Left hindlimb (tissue), 1 donor: ENCODE results near the gene COX5B.
"Not testable (repeated sequence)": the region's sequence is repeated elsewhere in the genome, so short reads cannot be mapped to it uniquely, and the experiment has no call there.

Experiments
- DNase-seq: peaks from one replicate; pipeline ENCODE4 v3.0.0-alpha.2; 2018

Gene COX5B, protein sequence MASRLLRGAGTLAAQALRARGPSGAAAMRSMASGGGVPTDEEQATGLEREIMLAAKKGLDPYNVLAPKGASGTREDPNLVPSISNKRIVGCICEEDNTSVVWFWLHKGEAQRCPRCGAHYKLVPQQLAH

DNA sequence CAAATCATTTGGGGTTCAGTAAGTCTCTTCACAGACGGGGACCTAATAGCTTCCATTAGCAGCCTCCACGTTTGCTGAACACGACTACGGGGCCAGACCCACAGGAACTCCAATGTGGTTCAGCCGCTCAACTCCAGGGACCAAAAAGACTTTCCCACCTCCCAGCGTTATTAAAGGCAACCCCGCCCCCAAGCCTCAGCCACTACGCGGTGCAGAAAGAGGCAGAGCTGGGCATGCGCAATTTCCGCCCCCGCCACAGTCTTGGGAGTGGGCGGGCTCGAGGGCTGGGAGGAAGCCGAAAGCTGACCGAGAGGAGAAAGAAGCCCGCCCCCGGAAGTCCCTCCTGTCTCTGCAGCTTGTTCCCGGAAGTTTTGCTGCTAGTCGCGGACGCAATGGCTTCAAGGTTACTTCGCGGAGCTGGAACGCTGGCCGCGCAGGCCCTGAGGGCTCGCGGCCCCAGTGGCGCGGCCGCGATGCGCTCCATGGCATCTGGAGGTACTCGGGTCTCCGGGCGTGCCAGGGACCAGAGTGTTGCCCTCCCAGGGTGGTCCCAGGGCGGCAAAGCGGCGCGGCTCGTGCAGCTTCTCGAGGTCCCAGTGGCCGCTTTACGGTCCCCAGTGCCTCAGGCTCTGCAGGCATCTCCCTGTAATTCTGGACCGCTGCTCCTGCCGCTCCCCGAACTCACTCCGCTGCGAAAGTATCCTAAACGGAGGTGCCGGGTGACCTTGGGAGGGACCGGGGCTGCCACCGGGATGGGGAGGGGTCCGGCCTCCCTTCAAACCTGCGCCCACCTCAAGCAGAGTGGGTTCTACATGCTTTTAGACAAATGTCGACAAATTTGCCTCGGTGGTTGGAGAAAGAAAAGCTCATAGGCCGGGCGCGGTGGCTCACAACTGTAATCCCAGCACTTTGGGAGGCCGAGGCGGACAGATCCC lies at the start of gene COX5B:
TSS of gene COX5B (plus strand) at position 368 of the 935 bp plus-strand sequence. CDS start at position 393, 25 bp downstream.
- DNase-seq = peak; percentile 99

DNA sequence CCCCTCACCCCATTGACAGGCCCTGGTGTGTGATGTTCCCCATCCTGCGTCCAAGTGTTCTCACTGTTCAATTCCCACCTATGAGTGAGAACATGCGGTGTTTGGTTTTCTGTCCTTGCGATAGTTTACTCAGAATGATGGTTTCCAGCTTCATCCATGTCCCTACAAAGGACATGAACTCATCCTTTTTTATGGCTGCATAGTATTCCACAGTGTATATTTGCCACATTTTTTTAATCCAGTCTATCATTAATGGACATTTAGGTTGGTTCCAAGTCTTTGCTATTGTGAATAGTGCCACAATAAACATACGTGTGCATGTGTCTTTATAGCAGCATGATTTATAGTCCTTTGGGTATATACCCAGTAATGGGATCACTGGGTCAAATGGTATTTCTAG lies 49.7 kb upstream of the COX5B start:
- DNase-seq = not testable (repeated sequence)

DNA sequence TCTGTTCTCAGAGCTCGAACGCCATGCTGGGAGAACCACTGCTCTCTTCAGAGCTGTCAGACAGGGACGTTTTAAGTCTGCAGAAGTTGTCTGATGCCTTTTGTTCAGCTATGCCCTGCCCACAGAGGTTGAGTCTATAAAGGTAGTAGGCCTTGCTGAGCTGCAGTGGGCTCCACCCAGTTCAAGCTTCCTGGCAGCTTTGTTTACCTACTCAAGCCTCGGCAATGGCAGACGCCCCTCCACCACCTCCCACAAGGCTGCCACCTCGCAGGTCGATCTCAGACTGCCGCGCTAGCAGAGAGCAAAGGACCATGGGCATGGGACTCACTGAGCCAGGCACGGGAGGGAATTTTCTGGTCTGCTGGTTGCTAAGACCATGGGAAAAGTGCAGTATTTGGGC lies 44.3 kb upstream of the COX5B start:
- DNase-seq = not testable (repeated sequence)

DNA sequence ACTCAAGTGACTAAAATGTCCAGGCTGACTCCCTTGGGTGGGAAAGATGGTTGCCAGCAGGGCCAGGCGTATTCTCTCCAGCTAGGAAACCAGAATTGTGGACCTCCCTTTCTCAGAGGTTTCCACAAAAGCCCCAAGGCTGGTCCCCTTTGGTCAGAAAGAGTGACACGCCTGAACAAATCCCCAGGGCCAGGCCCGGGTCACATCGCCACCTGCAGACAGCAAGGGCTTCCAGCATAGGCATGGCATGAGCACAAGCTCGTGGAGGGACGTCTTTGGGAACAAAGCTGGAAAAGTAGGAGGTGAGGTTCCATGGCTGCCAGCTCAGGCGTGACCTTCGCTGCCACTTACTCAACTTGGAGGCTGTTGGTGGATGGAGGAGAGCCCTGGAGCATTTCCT lies 40.8 kb upstream of the COX5B start:
- DNase-seq = not testable (repeated sequence)

DNA sequence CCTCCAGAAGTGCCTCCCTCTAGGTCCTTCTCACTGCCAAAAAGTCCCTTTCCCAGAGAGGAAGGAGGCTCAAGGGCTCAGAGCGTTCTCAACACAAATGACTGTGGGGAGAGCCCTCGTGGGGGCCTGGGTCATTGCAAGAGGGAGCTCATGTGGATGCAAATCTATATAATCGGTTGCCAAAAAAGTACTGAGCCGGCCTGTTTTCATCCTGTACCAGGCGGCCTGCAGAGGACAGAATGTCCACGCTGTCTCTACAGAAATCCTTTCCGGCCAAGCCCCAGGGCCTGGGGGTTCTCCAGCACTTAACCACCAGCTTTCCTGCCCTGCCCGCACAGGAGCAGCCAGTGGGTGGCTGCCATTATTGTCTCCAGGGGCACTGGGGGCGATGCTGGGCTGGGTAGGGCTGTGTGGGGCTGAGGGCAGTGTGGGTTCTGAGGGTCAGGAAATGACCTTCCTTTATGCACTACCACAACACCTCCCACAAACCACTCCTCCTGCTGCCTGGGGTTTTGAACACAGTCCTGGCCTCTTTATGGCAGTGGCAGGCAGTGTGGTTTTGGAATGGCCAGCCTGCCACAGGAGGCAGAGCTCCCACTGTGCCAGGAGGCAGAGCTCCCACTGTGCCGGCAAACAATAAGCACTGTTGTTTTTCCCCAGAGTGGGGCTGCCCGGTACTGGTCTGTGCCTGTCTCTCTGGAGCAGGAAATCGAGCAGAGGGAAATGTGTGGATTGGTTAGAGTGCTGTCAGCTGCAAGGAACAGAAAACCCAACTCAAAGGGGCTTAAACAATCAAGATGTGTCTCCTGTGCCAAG lies 40.1 kb upstream of the COX5B start:
- DNase-seq = not testable (repeated sequence)

DNA sequence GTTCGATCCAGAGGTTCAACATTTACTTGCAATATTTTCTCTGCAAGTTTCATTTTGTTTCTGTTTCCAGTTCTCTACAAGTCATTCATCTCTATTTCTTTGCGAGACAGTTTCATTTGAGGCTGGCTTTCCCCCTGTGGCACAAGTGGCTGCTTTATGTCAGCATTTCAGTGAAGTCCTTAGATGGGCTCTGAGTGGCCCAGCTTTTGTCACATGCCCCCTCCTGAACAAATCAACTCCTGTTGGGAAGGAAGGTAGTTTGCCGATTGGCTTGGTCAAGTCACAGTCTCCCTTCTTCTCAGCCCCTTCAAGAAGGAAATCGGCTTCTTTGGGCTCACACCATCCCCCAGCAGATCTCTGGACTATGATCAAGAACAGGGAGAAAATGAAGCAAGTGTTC lies 37.1 kb upstream of the COX5B start:
- not testable (repeated sequence) for DNase-seq

DNA sequence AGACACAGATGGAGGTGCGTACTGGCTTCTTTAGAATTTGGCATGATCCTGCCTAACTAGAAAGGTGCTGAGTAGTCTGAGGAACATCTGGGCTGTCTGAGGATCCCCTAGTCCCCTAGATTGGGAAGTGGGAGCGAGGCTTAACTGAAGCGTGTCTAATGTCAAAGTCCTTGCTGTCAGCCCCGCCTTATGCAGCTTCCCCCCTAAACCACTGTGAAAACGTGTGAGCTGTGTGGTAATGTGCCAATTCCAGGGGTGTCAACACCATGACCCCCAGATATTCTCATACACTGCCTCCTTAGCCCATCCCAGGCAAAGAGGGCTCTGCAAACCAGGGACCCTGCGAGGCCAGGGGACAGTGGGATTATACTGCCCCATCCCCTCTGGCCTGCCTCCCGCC lies 34.0 kb upstream of the COX5B start:
- not testable (repeated sequence) for DNase-seq

DNA sequence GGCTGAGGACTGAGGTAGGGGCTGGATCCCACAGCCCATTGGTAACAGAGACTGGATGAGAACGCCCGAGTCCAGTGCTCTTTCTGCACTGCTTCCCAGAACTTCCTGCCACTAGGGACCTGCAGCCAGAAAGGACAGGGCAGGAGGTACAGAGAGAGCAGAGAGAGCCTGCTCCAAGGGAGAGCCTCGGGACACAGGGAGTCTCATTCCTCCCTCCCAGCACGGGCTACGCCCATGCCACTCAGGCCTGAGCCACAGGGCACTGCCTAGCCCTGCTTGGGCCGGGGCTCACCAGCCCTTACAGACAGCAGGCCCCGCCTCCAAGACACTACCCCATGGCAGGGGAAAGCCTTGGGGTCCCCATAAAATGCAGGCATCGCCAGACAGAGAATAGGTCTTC lies 30.1 kb upstream of the COX5B start:
- not testable (repeated sequence) for DNase-seq

DNA sequence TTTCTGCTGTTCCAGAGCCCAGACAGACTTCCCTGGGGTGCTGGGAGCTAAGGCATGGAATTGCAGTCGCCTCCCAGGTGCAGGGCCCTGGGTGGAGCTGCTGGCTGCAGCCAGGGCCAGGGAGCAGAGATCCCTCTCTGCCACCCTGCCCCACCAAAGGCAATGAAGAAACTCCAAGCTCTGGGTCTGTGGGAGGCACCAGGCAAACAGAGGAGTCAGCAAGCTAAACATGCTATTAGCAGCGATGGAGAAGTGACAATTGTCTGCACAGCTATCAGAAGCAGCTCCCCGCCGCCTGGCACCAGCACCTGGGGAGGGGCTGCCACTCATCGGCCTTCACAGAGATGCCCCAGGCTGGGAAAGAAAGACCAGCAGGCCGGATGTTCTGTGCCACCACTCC lies 28.0 kb upstream of the COX5B start:
- no peak for DNase-seq

DNA sequence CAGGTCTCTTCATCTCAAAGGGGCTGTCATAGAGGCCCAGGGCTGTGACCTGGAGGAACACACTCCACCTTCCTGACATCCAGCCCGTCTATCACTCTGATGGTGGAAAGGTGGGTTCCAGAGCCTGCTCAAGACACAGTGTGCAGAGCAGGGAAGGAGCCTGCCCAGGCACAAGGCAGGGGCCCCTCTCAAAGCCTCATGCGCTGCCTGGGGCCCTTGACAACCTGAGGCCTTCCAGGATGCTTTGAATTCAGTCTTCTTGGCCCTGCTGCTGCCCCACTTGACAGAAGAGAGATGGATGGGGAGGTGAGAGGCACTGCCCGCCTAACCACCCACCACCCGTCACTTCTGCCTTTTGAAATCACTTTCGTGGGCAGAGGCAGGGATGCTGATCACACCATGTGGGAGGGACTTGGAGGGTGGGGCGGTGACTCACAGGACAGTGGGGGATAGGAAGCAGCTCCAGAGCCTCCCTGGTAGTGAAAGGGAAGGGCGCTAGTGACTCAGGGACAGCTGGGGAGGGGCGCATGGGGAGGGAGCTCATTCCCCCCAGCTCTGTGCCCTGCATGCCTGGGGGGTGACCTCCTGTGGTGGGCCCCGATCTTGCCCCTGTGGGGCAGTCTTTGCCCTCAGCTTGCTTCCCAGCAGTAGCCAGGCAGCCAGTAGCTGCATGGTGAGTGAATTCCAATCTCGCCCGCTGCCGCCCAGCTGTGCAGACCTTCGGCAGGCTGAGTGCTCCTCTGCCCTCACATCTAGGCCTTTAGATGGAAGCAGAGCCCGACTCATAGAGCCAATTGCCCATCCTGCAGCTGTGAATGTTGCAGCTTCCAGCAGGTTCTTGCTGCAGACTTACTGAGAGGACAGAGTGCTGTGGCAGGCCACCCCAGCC lies 26.7 kb upstream of the COX5B start:
- DNase-seq = not testable (repeated sequence)

DNA sequence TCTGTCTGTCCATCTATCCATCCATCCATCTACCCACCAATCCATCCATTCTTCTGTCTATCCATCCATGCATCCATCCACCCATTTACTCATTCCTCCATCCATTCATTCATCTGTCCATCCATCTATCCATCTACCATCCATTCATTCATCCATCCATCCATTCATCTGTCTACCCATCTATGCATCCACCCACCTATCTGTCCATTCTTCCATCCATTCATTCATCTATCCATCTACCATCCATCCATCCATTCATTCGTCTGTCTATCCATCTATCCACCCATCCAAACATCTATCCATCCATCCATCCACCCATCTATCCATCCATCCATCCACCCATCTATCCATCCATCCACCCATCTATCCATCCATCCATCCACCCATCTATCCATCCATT lies 25.4 kb upstream of the COX5B start:
- DNase-seq = not testable (repeated sequence)

DNA sequence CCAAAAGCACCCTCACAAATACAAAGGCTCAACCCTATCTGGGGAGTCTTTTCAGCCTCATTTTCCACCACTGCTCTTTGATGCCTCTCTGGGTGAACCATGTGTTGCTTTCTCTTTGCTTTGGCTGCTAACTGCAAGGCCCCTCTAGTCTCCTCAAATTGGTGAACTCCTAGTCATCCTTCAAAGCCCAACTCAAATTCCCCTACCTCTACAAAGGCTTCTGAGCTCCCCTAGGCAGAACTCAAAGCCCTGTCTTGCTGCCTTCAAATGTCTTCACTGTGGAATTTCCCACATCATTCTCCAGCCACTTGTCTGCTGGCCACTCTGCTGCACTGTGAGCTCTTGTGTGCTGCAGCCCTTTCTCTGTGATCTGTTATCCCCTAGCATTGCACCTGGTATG lies 22.9 kb upstream of the COX5B start:
- DNase-seq = not testable (repeated sequence)

DNA sequence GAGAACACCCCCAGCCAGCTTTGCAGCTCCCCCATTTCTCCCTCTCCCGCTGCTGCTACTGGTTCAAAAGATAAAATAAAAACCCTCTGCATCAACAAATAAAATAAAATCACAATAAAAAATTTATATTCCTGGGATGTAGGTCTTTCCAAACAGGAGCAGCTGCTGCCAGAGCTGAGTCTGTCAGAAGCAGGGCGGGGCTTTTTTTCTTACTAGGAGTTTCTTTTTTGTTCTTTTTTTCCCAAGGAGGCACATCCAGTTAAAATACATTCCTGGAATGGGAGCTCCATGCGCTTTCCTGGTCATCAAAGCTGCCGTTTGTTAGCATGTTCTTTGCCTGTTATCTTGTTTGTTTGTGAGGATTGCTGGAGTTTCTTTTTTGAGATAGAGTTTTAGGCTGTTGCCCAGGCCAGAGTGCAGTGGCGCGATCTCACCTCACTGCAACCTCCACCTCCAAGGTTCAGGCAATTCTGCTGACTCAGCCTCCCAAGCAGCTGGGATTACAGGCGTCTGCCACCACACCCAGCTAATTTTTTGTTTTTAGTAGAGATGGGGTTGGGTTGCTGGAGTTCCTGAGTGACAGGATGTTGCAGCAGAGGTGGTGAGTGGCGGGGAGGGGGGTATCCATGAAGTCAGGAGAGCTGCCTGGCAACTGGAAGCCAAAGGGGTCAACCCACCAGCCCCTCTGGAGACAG lies 20.4 kb upstream of the COX5B start:
- DNase-seq = not testable (repeated sequence)

DNA sequence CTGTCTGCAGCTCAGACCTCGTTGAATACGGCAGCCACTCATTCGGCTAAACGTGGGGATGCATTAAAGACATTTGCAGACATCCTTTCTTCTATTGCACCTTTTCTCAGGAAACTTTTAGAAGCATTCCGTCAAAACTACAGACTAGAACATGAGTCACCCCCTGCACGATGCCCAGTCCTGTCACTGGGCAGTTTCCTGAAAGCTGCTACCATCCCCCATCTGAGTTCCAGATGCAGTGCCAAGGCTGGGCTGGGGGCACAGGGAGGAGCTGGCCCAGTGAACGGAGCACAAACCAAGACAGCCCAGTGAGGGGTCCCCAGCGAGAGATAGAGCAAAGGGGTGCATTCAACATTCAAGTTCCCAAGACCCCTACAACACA lies 19.8 kb upstream of the COX5B start:
- DNase-seq = not testable (repeated sequence)

DNA sequence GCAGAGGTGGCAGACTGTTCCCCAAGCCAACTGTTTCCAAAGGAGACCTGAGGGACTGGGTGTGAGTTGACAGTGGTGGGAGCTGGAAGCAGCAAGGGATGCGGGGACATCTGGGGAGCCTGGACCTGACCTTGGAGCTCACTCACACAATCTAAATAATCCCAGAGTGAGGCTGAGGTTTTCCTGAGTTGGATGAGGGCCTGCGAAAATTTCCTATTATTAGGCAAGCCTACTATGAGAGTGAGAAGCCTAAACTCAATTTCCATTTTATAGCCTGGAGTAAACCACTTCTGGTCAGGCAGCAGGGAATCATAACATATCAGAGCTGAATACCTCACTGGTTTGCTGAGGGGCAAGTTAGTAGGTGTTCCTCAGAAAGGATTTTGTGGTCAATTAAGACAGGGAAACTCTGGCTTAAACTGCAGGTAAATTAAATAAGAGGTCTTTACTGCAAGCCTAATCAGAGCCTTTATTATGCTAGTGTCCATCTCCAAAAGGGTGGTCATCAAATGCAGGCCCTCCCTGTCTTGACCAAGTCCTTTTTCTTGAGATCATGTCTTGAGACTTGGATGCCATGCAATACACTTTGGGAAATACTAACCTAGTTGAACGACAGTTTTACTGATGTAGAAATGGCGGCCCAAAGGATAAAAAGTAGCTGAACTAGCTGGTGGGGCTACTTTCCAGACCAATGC lies 1.7 kb upstream of the COX5B start:
- no peak for DNase-seq

DNA sequence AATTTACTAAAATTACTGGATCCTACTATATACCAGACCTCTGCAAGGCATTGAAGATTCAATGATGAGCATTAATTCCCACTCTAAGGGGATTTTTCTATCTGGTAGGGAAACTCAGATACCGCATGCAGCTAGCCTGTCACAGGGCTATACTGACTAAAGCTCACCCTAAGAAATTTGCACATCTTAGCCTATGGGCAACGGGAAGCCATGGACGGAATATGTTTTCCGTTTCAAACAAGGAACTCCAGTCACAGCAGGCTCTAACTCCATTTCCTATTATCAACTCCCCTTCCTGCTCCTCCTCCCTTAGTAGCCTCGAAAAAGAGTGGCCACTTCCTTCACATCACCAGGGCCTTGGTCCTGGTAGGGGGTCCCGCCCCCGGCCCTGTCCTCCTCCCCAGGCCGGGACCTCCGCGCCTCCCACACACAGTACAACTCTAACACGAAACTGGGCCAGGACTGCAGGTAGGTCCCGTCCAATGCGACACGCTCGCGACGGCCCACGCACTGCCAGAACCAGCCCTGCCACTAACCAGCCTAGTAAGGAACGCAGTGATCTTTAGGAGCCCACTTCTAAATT lies 659 bp upstream of the COX5B start:
- DNase-seq = no peak

DNA sequence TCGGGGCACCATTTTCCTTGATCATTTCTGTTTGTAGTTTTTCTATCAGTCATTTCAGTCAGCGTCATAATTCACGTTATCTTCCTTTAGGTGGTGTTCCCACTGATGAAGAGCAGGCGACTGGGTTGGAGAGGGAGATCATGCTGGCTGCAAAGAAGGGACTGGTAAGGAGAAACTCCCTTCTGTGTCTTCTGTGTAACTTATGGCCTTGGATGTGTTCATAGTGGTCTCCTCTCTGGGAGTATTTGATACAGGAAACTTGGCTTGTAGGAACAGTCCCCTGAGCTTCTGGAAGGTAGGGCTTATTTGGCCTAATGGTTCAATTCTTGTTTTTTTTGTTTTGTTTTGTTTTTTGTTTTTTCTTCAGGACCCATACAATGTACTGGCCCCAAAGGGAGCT lies 1.1 kb downstream of the COX5B start:
- DNase-seq = no peak

DNA sequence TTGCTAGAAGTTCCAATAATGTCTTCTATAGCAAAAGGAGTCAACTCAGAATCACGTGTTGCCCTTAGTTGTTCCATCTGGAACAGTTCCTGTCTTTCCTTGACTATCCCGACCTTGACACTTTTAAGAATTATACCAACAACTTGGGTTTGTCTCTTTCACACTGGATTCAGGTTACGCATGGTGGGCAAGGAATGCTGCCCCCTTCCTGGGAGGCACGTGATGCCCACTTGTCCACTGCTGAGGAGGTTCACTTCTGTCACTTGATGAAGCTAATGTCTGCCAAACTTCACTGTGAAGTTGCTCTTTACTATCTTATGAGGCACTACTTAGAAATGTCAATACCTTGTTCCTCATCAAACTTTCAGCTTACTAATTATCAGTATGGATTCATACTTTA lies 5.3 kb downstream of the COX5B start:
- DNase-seq = no peak

DNA sequence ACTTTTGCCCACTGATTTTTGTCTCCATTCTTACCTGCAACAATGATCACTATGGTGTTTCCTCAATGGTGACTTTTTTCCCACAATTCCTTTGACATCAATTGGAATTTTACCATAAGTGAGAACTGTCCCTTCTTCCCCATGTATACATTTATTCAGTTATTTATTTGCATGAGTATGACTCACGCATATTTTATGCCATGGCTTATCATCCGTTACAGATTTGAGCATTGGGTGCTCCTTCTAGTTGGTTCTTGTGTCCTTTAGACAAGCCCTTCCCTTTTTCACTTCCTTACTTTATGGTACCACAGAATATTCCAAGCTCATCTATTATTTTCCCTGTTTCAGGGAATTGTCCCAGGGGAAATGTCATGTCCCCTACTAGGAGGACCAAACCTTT lies 7.6 kb downstream of the COX5B start:
- no peak for DNase-seq

DNA sequence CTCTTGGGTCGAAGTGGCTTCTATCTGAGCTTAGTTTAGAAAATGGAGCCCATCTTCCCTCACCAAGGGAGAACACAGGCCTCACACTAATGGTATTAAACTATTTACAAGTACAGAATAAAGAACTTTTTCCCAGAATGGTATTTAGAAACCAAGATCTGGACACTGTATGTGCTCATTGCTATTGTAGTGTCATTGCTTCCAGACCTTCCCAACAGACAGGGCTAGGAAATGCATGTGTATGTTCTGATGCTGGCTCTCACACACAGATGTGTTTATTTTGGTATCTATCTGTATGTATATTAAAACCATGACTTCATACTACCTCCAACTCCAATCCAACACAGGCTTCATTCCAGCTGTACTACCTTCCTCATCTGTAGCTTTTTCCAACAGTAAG lies 8.0 kb downstream of the COX5B start:
- DNase-seq = no peak

DNA sequence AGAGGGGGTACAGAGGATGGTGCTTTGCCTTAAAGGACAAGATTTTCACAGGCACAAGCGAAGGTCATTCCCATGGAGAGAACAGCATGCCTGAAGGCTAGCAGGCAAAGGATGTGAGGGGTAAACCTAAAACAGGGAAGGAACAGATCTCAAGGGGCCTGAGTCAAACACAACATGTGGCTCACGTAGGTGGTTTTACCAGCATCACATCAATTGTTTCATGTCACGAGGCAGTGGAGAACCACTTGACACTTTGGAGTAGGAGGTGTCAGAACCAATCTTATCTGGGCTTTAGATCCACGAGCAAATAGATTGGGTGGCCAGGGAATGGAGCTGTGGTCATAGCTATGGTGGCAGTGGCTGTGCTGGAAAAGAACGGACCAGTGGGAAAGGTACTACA lies 8.4 kb downstream of the COX5B start:
- DNase-seq = no peak
